ENCODE results near the gene PPP3CB. TPM values are rescaled to one million over a fixed set of nuclear protein-coding genes. Genes with fewer than 3 reads are reported as not detected.
A peak's percentile ranks its signal among the peaks of the same experiment; 100 is the strongest.

Gene PPP3CB
- total RNA-seq, 1 donor from 2014 or later = 21.9 TPM

GRCh38 chr10:73503037-73503436 is 7.2 kb upstream of the PPP3CB start:
- H3K4me3 ChIP-seq (ENCODE audit: low read depth, low read length) = no peak overlapping the region
- no peak for TF ChIP-seq CTCF (conservative IDR thresholded peaks at IDR 0.05; ENCODE audit: low read depth, low read length)
- no peak for DNase-seq (ENCODE audit: low read depth)

DNA sequence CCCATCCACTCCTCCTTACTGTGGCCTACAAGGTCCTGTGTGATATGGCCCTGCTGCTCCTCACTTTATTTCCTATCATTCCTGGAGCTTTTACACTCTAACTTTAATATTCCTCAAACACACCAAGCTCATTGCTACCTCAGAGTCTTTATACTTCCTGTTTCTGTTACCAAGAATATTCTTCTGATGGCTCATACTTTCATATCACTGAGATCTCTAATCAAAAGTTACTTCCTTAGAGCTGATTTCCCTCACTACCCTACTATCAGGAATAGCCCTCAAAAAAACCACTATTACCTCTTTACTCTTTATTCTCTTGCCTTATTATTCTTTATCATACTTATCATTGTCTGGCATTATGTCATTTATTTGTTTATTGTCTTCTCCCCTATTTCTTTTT is 5.8 kb upstream of the PPP3CB start:
- no peak overlapping the region for H3K4me3 ChIP-seq (ENCODE audit: low read depth, low read length)
- no peak for TF ChIP-seq CTCF (conservative IDR thresholded peaks at IDR 0.05; ENCODE audit: low read depth, low read length)
- no peak for DNase-seq (ENCODE audit: low read depth)

DNA sequence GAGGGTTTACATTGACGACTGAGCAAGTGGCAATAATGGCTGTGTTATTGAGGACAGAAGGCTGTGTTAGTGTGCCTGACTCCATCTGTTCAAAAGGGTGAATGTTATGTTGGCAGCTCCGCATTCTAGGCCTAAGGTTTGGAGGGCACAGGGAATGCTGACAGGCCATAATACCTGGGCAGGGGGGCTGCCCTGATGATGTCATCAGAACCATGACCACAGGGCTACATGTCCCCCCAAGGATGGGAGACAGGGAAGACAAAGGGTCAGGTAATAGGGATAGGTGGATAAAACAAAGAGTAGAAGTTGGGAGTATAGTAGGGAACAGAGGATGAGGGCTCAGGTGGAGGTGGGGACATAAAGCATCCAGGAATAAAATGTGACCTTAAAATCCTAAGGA is 1.8 kb upstream of the PPP3CB start:
- TF ChIP-seq CTCF (conservative IDR thresholded peaks at IDR 0.05; ENCODE audit: low read depth, low read length) = no peak
- no peak for DNase-seq (ENCODE audit: low read depth)
- no peak overlapping the region for H3K4me3 ChIP-seq (ENCODE audit: low read depth, low read length)

DNA sequence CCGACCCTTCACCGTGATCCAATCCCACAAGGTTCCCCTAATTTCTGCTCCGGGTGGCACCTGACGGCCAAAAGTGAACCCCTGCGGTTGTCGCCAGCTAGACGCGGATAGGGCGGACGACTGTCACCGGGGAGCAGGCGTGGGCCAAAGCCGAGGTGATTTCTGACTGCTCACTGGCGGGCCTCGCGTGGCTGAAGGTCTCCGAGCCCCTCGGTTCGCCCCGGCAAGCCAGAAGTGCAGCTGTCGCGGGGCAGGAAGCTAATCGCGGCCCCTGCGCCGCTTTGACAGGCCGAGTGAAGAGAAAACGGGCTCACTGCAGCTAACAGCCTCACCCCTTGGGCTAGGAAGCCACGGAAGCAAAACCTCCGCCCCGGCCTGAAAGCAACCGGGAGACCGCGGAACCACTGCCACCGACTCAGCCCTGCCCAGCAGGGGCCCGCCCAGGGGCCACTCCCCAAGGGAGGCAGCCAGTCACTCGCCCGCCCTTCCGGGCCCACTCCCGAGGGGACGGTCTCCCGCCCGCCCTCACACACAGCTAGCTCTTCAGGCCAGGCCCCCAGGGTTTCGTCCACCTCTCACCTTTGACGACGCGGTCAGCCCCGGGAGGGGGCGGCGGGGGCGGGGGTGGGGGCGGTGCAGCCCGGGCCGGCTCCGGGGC is 469 bp downstream of the PPP3CB start:
- TF ChIP-seq CTCF (conservative IDR thresholded peaks at IDR 0.05; ENCODE audit: low read depth, low read length) = no peak

DNA sequence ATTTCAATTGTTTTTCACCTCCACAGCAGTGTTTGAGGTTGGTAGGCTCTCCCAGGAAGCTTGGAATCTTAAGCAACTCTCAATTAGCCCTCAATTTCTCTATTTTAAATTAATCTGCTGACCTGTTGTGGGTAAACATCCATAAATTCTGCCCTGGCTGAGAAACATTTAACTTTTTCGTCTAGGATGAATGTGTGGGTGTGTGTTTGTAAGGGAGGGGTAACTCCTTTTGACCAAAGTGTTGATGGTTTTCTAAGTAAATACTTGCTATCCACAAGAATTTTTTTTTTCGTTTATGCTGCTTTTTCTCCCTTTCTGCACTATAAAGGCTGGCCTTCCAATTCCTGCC is 973 bp downstream of the PPP3CB start:
- TF ChIP-seq CTCF (conservative IDR thresholded peaks at IDR 0.05; ENCODE audit: low read depth, low read length) = no peak
- H3K4me3 ChIP-seq (ENCODE audit: low read depth, low read length) = peak overlapping the region; percentile 83
- DNase-seq (ENCODE audit: low read depth) = no peak

More for the DNA sequence above, 469 bp downstream of the PPP3CB start:
- peak overlapping the region; percentile 83 for H3K4me3 ChIP-seq (ENCODE audit: low read depth, low read length)
- no peak for DNase-seq (ENCODE audit: low read depth)

- no peak for DNase-seq (ENCODE audit: low read depth)
- no peak for TF ChIP-seq CTCF (conservative IDR thresholded peaks at IDR 0.05; ENCODE audit: low read depth, low read length)
- H3K4me3 ChIP-seq (ENCODE audit: low read depth, low read length) = peak overlapping the region; percentile 83
Measured at GRCh38 chr10:73494213-73494612, 1.6 kb downstream of the PPP3CB start.

GRCh38 chr10:73493781-73494180 is 2.0 kb downstream of the PPP3CB start:
- no peak for DNase-seq (ENCODE audit: low read depth)
- TF ChIP-seq CTCF (conservative IDR thresholded peaks at IDR 0.05; ENCODE audit: low read depth, low read length) = no peak
- H3K4me3 ChIP-seq (ENCODE audit: low read depth, low read length) = peak overlapping the region; percentile 83
